ENCODE measurements around the gene COX4I2. TPM values are rescaled to one million over a fixed set of nuclear protein-coding genes. Genes with fewer than 3 reads are reported as not detected.
"Not testable (repeated sequence)": the region's sequence is repeated elsewhere in the genome, so short reads cannot be mapped to it uniquely, and the experiment has no call there.

The COX4I2 gene
- polyA plus RNA-seq, 4 donors, result 1.8 to 3.0 (median 2.4) TPM

GRCh38 chr20:31648104-31648503, 10.4 kb downstream of the COX4I2 start:
- DNase-seq (ENCODE audit: low read depth in 4 of 4, low spot score in 2 of 4), result not testable (repeated sequence)

GRCh38 chr20:31652917-31653396, 15.2 kb downstream of the COX4I2 start:
- no peak for DNase-seq (ENCODE audit: low read depth in 4 of 4, low spot score in 2 of 4)

GRCh38 chr20:31653561-31653960, 15.8 kb downstream of the COX4I2 start:
- DNase-seq (ENCODE audit: low read depth in 4 of 4, low spot score in 2 of 4), result no peak

- no peak for DNase-seq (ENCODE audit: low read depth in 4 of 4, low spot score in 2 of 4)
Measured at GRCh38 chr20:31654534-31654933, 16.8 kb downstream of the COX4I2 start.

GRCh38 chr20:31661625-31662371, 24.1 kb downstream of the COX4I2 start:
- peak; percentile 37 to 57 (median 50) for DNase-seq (ENCODE audit: low read depth in 4 of 4, low spot score in 2 of 4)

- no peak for DNase-seq (ENCODE audit: low read depth in 4 of 4, low spot score in 2 of 4)
Measured at GRCh38 chr20:31662372-31662854, 24.7 kb downstream of the COX4I2 start.

- no peak for DNase-seq (ENCODE audit: low read depth in 4 of 4, low spot score in 2 of 4)
Measured at GRCh38 chr20:31663524-31663837, 25.8 kb downstream of the COX4I2 start.

- DNase-seq (ENCODE audit: low read depth in 4 of 4, low spot score in 2 of 4), result no peak
Measured at GRCh38 chr20:31663838-31664695, 26.4 kb downstream of the COX4I2 start.

- no peak for DNase-seq (ENCODE audit: low read depth in 4 of 4, low spot score in 2 of 4)
Measured at GRCh38 chr20:31664696-31665354, 27.1 kb downstream of the COX4I2 start.

- no peak for DNase-seq (ENCODE audit: low read depth in 4 of 4, low spot score in 2 of 4)
Measured at GRCh38 chr20:31665753-31666152, 28.0 kb downstream of the COX4I2 start.

GRCh38 chr20:31666258-31667042, 28.7 kb downstream of the COX4I2 start:
- DNase-seq (ENCODE audit: low read depth in 4 of 4, low spot score in 2 of 4), result no peak

- DNase-seq (ENCODE audit: low read depth in 4 of 4, low spot score in 2 of 4), result no peak
Measured at GRCh38 chr20:31667315-31668285, 29.9 kb downstream of the COX4I2 start.

GRCh38 chr20:31668944-31669343, 31.2 kb downstream of the COX4I2 start:
- DNase-seq (ENCODE audit: low read depth in 4 of 4, low spot score in 2 of 4), result not testable (repeated sequence)

- no peak for DNase-seq (ENCODE audit: low read depth in 4 of 4, low spot score in 2 of 4)
Measured at GRCh38 chr20:31669876-31670275, 32.2 kb downstream of the COX4I2 start.

GRCh38 chr20:31670371-31671228, 32.9 kb downstream of the COX4I2 start:
- DNase-seq (ENCODE audit: low read depth in 4 of 4, low spot score in 2 of 4), result no peak

GRCh38 chr20:31671324-31671723, 33.6 kb downstream of the COX4I2 start:
- DNase-seq (ENCODE audit: low read depth in 4 of 4, low spot score in 2 of 4), result no peak

GRCh38 chr20:31673435-31673834, 35.7 kb downstream of the COX4I2 start:
- no peak for DNase-seq (ENCODE audit: low read depth in 4 of 4, low spot score in 2 of 4)

GRCh38 chr20:31673943-31674463, 36.3 kb downstream of the COX4I2 start:
- no peak for DNase-seq (ENCODE audit: low read depth in 4 of 4, low spot score in 2 of 4)
